Esophagus muscularis mucosa (tissue), 4 donors: Measurements from ENCODE around the gene MYD88.

ENCODE experiments used
- CTCF ChIP-seq, 3 experiments: fragments of 200-600 bp in 2 of 3; fragments of 450-650 bp in 1 of 3; sonication (generic) in 2 of 3; IDR thresholded peaks; one replicate each; pipeline ENCODE4 v1.5.1; 2017 to 2019; ENCODE audit warnings: antibody characterized with exemption in 3 of 3, mild to moderate bottlenecking in 2 of 3, moderate library complexity in 1 of 3
- EP300 ChIP-seq: sonication (generic); formaldehyde crosslinking; IDR thresholded peaks from one replicate; pipeline ENCODE4 v1.6.1; 2017; ENCODE audit warnings: antibody characterized with exemption
- POLR2A ChIP-seq: fragments of 450-650 bp; IDR thresholded peaks from one replicate; pipeline ENCODE4 v1.6.1; 2017; ENCODE audit warnings: antibody characterized with exemption, moderate library complexity, mild to moderate bottlenecking, low read depth
- POLR2AphosphoS5 ChIP-seq, 2 donors: sonication (generic); formaldehyde crosslinking; IDR thresholded peaks; one replicate each; pipeline ENCODE4 v1.6.1; 2017; ENCODE audit warnings: antibody characterized with exemption in 2 of 2

GRCh38 chr3:38122712-38123290, 15.7 kb upstream of the MYD88 start:
- TF ChIP-seq POLR2A (no peak), CTCF (IDR thresholded peaks at IDR 0.05) (no peak), EP300 (no peak), POLR2AphosphoS5 (IDR thresholded peaks at IDR 0.05) (no peak)
